HFF-Myc (cell line): Measurements from ENCODE around the gene MSH4.
"Not testable (repeated sequence)": the region's sequence is repeated elsewhere in the genome, so short reads cannot be mapped to it uniquely, and the experiment has no call there.

Experiments
- DNase-seq: peaks from one replicate; pipeline ENCODE4 v3.0.0-alpha.2; 2011; ENCODE audit warnings: low read depth; ENCODE audit errors: extremely low read depth
- H3K4me3 ChIP-seq: replicated peaks from 2 replicates; pipeline ENCODE4 v1.5.1; 2011; ENCODE audit warnings: low read depth, mild to moderate bottlenecking, control low read depth, low read length
- CTCF ChIP-seq: IDR thresholded peaks from 2 replicates; pipeline ENCODE4 v1.5.1; 2012; ENCODE audit warnings: mild to moderate bottlenecking, low read depth, low read length, control low read depth; ENCODE audit errors: missing control alignments

The MSH4 gene

GRCh38 chr1:75789988-75790387 lies 6.7 kb upstream of the MSH4 start:
- no peak for DNase-seq
- TF ChIP-seq CTCF = no peak
- peak overlapping the region; percentile 86 for H3K4me3 ChIP-seq

- H3K4me3 ChIP-seq = peak overlapping the region; percentile 86
- no peak for TF ChIP-seq CTCF
- no peak for DNase-seq
Observed at GRCh38 chr1:75791022-75791421, 5.7 kb upstream of the MSH4 start.

- no peak for TF ChIP-seq CTCF
- DNase-seq = no peak
- H3K4me3 ChIP-seq = peak overlapping the region; percentile 20
Observed at GRCh38 chr1:75792091-75792490, 4.6 kb upstream of the MSH4 start.

- no peak for DNase-seq
- H3K4me3 ChIP-seq = no peak overlapping the region
- TF ChIP-seq CTCF = no peak
Observed at GRCh38 chr1:75794382-75794781, 2.3 kb upstream of the MSH4 start.

- no peak for DNase-seq
- no peak for TF ChIP-seq CTCF
- H3K4me3 ChIP-seq = no peak overlapping the region
Observed at GRCh38 chr1:75795703-75796193, 934 bp upstream of the MSH4 start.

- no peak for TF ChIP-seq CTCF
- DNase-seq = no peak
- no peak overlapping the region for H3K4me3 ChIP-seq
Observed at GRCh38 chr1:75797273-75797588, 549 bp downstream of the MSH4 start.

- no peak for DNase-seq
- no peak overlapping the region for H3K4me3 ChIP-seq
- no peak for TF ChIP-seq CTCF
Observed at GRCh38 chr1:75797606-75798216, 1.0 kb downstream of the MSH4 start.

GRCh38 chr1:75801480-75801879 lies 4.8 kb downstream of the MSH4 start:
- not testable (repeated sequence) for H3K4me3 ChIP-seq, DNase-seq
